NCI-H226 (cell line): Measurements from ENCODE around the gene DDR1.
"Not testable (repeated sequence)": the region's sequence is repeated elsewhere in the genome, so short reads cannot be mapped to it uniquely, and the experiment has no call there.

Experiments used
- DNase-seq: peaks from one replicate; pipeline ENCODE4 v3.0.0-alpha.2; 2015

DDR1 gene

GRCh38 chr6:30854285-30855040 is 29.9 kb upstream of the DDR1 start:
- no peak for DNase-seq

- no peak for DNase-seq
Measured at GRCh38 chr6:30855429-30856075, 28.8 kb upstream of the DDR1 start.

GRCh38 chr6:30857112-30857511 is 27.2 kb upstream of the DDR1 start:
- no peak for DNase-seq

GRCh38 chr6:30857549-30857948 is 26.8 kb upstream of the DDR1 start:
- no peak for DNase-seq

GRCh38 chr6:30859726-30860125 is 24.6 kb upstream of the DDR1 start:
- not testable (repeated sequence) for DNase-seq

- DNase-seq, result no peak
Measured at GRCh38 chr6:30861257-30862048, 22.9 kb upstream of the DDR1 start.

- no peak for DNase-seq
Measured at GRCh38 chr6:30862156-30862875, 22.0 kb upstream of the DDR1 start.

- DNase-seq, result no peak
Measured at GRCh38 chr6:30864325-30864724, 20.0 kb upstream of the DDR1 start.

- DNase-seq, result peak; percentile 30
Measured at GRCh38 chr6:30869241-30869749, 15.0 kb upstream of the DDR1 start.

GRCh38 chr6:30870546-30870945 is 13.8 kb upstream of the DDR1 start:
- no peak for DNase-seq

GRCh38 chr6:30871592-30872183 is 12.6 kb upstream of the DDR1 start:
- DNase-seq, result no peak

GRCh38 chr6:30873137-30873640 is 11.1 kb upstream of the DDR1 start:
- no peak for DNase-seq

GRCh38 chr6:30873795-30874194 is 10.5 kb upstream of the DDR1 start:
- not testable (repeated sequence) for DNase-seq

- no peak for DNase-seq
Measured at GRCh38 chr6:30875244-30876038, 8.9 kb upstream of the DDR1 start.

- DNase-seq, result peak; percentile 52
Measured at GRCh38 chr6:30876039-30876730, 8.1 kb upstream of the DDR1 start.

- peak; percentile 75 for DNase-seq
Measured at GRCh38 chr6:30877419-30878262, 6.7 kb upstream of the DDR1 start.

- DNase-seq, result no peak
Measured at GRCh38 chr6:30879684-30880427, 4.5 kb upstream of the DDR1 start.

GRCh38 chr6:30880698-30881252 is 3.5 kb upstream of the DDR1 start:
- no peak for DNase-seq
